Effector memory CD8-positive, alpha-beta T cell (primary cell): ENCODE data around the gene GNB1.
A peak's percentile ranks its signal among the peaks of the same experiment; 100 is the strongest.

ENCODE experiments used
- ATAC-seq: fragments of 150-1000 bp; cut with Tn5 transposase; replicated peaks from 2 replicates; pipeline ENCODE4 v1.10.0; 2021; ENCODE audit warnings: mild to moderate bottlenecking, moderate library complexity
- DNase-seq, 3 experiments: peaks; one replicate each; pipeline ENCODE4 v3.0.0; 2021
- H3K27ac Mint-ChIP-seq, 2 donors: one replicate each; pipeline ENCODE4 v1.8.0; 2022; ENCODE audit warnings: mild to moderate bottlenecking in 2 of 2, mixed read lengths in 2 of 2, moderate library complexity in 2 of 2
- H3K27me3 Mint-ChIP-seq, 2 donors: one replicate each; pipeline ENCODE4 v1.8.0; 2022; ENCODE audit warnings: mixed read lengths in 2 of 2
- H3K36me3 Mint-ChIP-seq: one replicate; pipeline ENCODE4 v1.8.0; 2022; ENCODE audit warnings: mild to moderate bottlenecking, moderate library complexity, mixed read lengths; ENCODE audit not compliant: insufficient read depth
- H3K4me1 Mint-ChIP-seq, 2 donors: one replicate each; pipeline ENCODE4 v1.8.0; 2022; ENCODE audit warnings: low read depth in 2 of 2, mixed read lengths in 2 of 2
- H3K4me3 Mint-ChIP-seq, 2 donors: one replicate each; pipeline ENCODE4 v1.8.0; 2022; ENCODE audit warnings: mild to moderate bottlenecking in 2 of 2, mixed read lengths in 2 of 2, moderate library complexity in 2 of 2
- H3K9me3 Mint-ChIP-seq, 2 donors: one replicate each; pipeline ENCODE4 v1.8.0; 2022; ENCODE audit warnings: mixed read lengths in 2 of 2

Gene GNB1

DNA sequence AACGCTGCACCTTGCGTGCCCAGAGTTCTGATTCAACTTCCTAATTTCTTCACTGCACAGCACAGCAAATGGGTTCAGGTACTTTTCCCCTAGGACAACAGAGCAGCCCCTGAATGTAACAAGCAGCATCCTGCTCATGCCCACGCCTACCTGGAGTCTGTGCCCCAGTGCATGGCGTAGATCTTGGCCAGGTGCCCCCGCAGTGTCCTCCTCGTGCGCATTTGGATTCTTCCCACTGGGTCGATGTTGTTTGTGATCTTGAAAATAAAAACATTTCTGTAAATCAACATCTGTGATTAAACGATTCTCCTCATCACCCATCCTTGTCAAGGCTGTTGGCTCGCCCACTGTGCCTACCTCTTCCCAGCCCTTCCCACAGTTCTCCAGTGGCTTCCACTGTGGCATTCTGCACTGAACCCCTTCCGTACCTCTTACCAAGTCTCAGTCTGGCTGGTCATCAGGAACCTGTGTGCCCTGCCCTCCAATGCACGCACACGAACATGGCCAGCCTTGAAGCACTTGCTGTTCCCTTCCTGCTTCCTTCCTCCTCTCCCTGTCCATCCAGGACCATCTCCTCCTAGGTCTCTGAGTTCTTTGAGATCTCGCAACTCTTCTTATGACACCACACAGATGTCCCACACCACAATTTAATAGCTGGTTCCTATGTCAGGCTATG lies 75.1 kb downstream of the GNB1 start:
- H3K27me3 Mint-ChIP-seq = no peaks in the 10 kb centered on the region

DNA sequence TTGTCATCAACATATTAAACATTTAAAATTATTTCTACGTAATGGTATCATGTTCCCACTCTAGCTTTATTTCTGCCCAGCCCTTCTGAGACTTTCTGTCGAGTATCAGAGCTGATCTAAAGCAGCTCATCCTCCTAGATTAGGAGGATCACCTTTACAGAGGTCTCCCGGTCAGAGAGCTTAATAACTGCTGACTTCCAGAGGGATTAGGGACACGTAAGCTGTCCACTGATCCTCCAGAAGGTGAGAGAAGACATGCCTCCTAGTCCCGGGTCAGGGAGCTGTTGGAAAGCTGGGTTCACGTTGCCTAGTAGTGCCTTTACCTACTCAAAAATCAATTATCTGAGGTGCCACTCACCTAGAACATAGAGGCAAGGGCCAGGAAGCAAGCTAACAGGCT lies 81.4 kb downstream of the GNB1 start:
- no peaks in the 10 kb centered on the region for H3K27me3 Mint-ChIP-seq
- H3K27ac Mint-ChIP-seq = no peak overlapping the region
- ATAC-seq = no peak
- H3K9me3 Mint-ChIP-seq = no peaks in the 10 kb centered on the region
- peaks cover under 1 to 8% of the 10 kb centered on the region in 2 donors for H3K4me1 Mint-ChIP-seq
- H3K4me3 Mint-ChIP-seq = no peak overlapping the region
- no peak for DNase-seq
- peaks cover 80% of the 10 kb centered on the region for H3K36me3 Mint-ChIP-seq

More for the DNA sequence above, 75.1 kb downstream of the GNB1 start:
- Mint-ChIP-seq H3K4me3 (no peak overlapping the region), H3K4me1 (peaks cover 5 to 13% of the 10 kb centered on the region in 2 donors), H3K27ac (peak overlapping the region; percentile 51 to 58), H3K36me3 (peaks cover 70% of the 10 kb centered on the region), H3K9me3 (no peaks in the 10 kb centered on the region)
- no peak for DNase-seq
- no peak for ATAC-seq

DNA sequence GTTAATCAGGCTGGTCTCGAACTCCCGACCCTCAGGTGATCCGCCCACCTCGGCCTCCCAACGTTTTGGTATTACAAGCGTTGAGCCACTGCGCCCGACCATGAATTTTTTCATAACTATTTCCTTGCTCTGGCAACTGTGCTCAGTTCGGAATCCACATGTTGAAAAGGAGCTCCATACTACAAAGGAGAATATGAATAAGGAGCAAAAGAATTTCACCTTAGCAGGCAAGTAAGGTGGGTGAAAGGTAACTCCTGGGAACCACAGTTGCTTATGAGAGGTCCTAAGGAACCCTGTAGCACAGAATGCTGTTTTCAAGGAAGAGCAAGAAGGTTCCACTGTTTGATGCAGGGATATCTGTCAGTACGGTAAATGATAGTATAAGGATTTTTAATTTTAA lies 82.7 kb downstream of the GNB1 start:
- DNase-seq (no peak), ATAC-seq (no peak)
- Mint-ChIP-seq H3K27ac (peak overlapping the region in 1 of 2 donors; percentile 55), H3K27me3 (no peaks in the 10 kb centered on the region), H3K9me3 (no peaks in the 10 kb centered on the region), H3K4me1 (peaks cover 3 to 10% of the 10 kb centered on the region in 2 donors), H3K36me3 (peaks cover 82% of the 10 kb centered on the region), H3K4me3 (no peak overlapping the region)

DNA sequence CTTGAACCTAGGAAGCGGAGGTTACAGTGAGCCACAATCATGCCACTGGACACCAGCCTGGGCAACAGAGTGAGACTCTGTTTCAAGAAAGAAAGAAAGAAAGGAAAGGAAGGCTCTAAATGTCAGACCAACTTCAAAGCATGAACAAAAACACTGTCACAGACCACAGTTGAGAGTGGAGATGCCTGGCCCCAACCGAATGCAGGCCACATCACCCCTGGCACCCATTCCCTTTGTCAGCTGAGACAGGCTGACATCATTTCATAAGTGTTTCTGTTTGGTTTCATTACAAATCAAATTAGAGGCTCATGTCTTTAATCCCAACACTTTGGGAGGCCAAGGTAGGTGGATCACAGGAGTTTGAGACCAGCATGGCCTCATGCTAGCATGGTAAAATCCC lies 84.0 kb downstream of the GNB1 start:
- peaks cover 3 to 13% of the 10 kb centered on the region in 2 donors for H3K4me1 Mint-ChIP-seq
- H3K4me3 Mint-ChIP-seq = no peak overlapping the region
- peak overlapping the region in 1 of 2 donors; percentile 54 for H3K27ac Mint-ChIP-seq
- DNase-seq (no peak), ATAC-seq (no peak)
- no peaks in the 10 kb centered on the region for H3K9me3 Mint-ChIP-seq
- H3K27me3 Mint-ChIP-seq = no peaks in the 10 kb centered on the region
- peaks cover 86% of the 10 kb centered on the region for H3K36me3 Mint-ChIP-seq

DNA sequence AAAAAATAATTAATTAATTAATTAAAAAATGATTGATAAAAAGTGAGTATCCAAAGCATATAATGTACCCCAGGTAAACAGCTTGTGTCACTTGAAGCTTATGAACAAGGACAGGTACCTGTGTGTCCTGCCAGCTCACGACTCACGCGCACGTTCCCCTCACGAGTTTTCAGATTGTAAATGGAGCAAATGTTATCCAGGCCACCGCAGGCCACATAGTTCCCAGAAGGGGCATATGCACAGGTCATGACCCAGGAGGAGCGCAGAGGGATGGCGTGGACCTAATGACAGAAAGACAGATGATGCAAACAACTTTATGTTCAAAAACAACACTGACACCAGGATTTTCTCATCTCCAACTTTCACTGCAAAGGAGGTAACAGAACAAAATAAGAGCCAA lies 86.6 kb downstream of the GNB1 start:
- Mint-ChIP-seq H3K27ac (no peak overlapping the region), H3K4me3 (no peak overlapping the region), H3K36me3 (peaks cover 98% of the 10 kb centered on the region), H3K9me3 (no peaks in the 10 kb centered on the region), H3K27me3 (no peaks in the 10 kb centered on the region), H3K4me1 (peaks cover 3 to 22% of the 10 kb centered on the region in 2 donors)
- ATAC-seq = no peak
- DNase-seq = no peak

DNA sequence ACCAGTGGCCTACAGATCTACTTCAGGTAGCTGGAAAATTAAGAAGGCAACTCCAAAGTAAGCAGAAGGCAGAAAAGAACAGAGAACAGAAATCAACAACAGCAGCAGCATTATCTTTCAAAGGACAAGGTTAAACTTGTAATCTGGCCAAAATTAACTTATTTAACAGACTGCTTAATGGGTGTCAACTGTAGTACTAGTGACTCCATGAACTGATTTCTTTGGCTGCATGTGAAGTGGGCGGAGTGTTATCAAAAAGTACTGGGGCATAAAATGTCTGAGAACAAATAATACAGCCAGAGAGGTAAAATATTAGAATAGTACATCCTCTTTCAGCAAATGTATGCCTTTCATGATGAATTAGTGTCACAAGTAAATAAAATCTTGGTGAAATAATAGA lies 88.0 kb downstream of the GNB1 start:
- Mint-ChIP-seq H3K4me3 (no peak overlapping the region), H3K27ac (peak overlapping the region; percentile 35 to 83), H3K36me3 (peaks cover 100% of the 10 kb centered on the region), H3K9me3 (no peaks in the 10 kb centered on the region), H3K4me1 (peaks cover 4 to 23% of the 10 kb centered on the region in 2 donors), H3K27me3 (no peaks in the 10 kb centered on the region)
- no peak for DNase-seq
- no peak for ATAC-seq

DNA sequence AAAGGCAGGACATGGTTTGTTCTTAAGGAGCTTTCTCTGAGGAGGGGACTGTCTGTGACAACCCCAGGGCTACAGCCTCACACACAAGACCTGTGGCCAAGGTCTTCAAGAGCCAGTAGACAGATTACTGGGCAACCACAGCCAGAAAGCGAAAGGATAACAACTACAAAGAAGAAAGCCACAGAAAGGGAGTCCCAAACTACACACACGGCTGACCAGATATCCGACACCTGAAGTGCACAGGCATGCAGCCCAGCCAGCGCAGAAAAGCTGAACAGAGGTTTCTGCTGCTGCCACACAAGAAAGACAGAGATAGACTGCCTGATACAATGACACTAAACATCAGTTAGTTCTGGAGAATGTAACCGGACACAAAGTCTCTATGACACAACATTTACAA lies 91.2 kb downstream of the GNB1 start:
- Mint-ChIP-seq H3K36me3 (peaks cover 91% of the 10 kb centered on the region), H3K9me3 (no peaks in the 10 kb centered on the region), H3K27me3 (no peaks in the 10 kb centered on the region), H3K4me3 (no peak overlapping the region), H3K27ac (peak overlapping the region in 1 of 2 donors; percentile 49), H3K4me1 (peaks cover 17 to 31% of the 10 kb centered on the region in 2 donors)
- ATAC-seq (no peak), DNase-seq (no peak)

DNA sequence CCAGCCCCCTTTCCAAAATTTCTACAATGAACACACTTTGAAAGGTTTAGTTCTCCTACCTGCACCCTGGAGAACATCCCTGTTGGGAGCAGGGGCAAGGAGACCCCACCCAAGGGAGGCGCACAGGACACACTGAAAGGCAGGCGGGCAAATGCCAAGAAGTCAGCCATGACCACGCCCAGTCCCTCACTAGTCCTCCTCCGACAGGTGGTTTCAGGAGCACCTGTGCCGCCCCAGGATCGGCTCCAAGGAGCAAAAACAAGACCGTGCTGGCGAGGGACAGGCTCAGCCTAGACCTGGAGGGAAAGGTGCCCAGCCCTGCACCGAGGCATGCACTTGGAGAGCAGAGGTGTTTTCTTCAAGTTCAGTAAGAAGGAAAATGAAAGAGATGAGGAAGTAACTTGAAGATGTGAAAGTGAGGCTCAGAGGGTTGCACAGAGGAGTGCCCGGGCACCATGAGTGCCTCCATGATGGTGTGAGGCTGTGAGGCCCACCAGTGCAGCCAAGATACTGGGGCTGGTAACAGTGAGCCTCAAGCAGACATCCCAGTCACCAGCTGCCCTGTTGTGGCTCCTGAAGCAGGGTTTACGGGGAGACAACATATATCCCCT lies 93.1 kb downstream of the GNB1 start:
- peaks cover 91% of the 10 kb centered on the region for H3K36me3 Mint-ChIP-seq
- ATAC-seq (no peak), DNase-seq (no peak)
- H3K9me3 Mint-ChIP-seq = no peaks in the 10 kb centered on the region
- no peaks in the 10 kb centered on the region for H3K27me3 Mint-ChIP-seq
- peaks cover 21 to 32% of the 10 kb centered on the region in 2 donors for H3K4me1 Mint-ChIP-seq
- H3K4me3 Mint-ChIP-seq = no peak overlapping the region
- H3K27ac Mint-ChIP-seq = peak overlapping the region in 1 of 2 donors; percentile 90

DNA sequence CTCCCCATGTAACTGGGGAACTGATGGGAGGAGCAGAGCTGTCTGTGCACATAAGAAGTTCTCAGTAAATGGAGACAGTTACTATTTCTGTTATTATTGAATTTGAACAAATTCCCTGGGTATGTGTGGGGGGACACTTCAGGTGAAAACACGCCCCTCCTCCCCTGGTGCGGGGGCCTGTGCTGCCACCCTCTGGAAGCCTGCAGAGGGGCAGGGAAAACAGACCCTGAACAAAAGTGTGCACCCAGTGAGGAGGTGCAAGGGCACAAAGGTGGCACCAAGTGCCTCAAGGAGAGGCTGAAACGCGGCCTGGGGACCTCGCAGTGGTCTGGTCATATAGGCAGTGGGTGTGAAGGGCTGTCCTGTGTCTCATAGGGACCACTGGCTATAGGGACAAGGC lies 94.4 kb downstream of the GNB1 start:
- Mint-ChIP-seq H3K36me3 (peaks cover 91% of the 10 kb centered on the region), H3K27me3 (no peaks in the 10 kb centered on the region), H3K4me1 (peaks cover 21% of the 10 kb centered on the region in 2 donors), H3K4me3 (no peak overlapping the region), H3K9me3 (no peaks in the 10 kb centered on the region), H3K27ac (peak overlapping the region; percentile 50 to 87)
- ATAC-seq (peak; percentile 49), DNase-seq (peak in 1 of 3 experiments; percentile 20)

DNA sequence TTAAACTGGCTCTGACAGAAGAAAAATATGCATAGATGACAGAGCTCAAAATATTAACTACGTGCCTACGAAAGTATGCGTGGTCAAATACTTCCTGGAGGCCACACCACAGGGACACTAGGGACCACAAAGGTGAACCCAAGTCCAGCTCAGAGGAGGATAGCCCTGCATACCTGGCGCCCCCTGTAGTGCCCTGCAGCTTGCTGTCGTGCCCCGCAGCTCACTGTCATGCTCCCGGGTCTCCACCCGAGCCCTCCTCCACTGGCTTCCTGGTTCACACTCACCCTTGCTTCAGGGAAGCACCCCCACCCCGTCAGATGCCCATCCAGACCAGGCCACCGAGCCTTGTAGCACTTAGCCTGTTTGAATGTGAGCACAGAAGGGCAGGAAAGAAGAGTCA lies 95.9 kb downstream of the GNB1 start:
- Mint-ChIP-seq H3K9me3 (no peaks in the 10 kb centered on the region), H3K4me1 (peaks cover 16 to 21% of the 10 kb centered on the region in 2 donors), H3K27ac (peak overlapping the region in 1 of 2 donors; percentile 87), H3K36me3 (peaks cover 91% of the 10 kb centered on the region), H3K27me3 (no peaks in the 10 kb centered on the region), H3K4me3 (no peak overlapping the region)
- DNase-seq = no peak
- ATAC-seq = no peak

DNA sequence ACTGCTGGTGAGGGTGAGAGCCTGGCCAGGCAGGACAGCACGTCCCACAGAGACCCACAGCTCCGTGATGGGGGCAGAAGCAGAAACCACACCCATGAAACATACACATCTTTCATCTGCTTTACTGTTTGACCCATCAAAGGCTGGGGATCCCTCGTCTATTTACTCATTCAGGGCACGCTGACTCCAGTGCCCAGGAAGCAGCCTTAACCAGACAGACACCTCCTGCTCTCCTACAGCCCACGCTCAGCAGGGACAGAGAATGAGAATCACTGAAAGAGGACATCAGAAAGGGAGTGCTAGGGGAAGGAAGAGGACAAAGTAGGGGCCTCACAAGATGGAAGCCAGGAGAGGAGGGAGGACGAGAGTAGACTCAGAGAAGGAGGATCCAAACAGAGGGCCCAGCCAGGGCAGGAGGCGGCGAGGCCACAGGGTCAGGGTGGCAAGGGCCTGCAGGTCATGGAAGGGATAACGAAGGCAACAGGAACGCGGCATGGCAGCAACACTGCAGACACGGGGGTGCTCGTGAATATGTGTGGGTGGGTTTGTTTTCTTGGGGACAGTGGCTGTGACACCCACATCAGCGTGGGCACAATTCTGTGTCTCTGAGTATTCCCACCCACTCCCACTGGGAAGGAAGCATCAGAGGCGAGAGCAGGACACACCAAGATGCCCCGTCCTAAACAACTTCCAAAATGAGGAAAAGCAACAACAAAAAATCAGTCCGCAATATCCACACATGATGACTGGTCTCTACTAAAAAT lies 97.2 kb downstream of the GNB1 start:
- no peak for ATAC-seq
- no peaks in the 10 kb centered on the region for H3K9me3 Mint-ChIP-seq

DNA sequence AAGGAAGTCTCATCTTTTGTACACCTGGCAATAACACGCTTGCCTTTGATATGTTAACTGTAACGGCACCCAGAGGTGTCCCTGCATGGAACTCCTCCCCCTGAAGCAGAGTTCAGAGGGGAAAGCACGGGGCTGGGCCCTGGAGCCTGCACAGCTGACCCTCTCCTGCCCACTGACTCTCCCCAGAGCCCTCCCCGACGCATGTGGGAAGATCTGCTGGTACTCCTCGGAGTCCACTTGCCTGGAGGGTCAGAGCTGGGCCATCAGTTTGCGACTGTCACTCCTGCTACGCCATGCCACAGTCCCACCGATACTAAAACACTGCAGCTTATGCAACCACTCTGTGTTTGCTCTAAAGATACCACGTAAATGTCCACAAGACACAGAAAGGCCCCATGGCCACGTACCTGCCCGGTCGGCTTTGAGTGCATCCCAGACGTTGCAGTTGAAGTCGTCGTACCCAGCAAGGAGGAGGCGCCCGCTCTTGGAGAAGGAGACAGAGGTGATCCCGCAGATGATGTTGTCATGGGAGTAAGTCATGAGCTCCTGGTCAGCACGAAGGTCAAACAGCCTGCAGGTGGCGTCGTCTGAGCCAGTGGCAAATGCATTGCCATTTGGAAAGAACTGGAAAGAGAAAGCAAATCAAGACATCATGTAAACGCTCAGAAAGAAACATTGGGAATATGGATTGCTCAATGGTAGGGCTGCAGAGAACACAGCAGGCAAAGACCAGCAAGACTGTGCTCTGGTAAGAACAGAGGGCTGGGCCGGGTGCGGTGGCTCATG lies 102.0 kb downstream of the GNB1 start:
- H3K4me3 Mint-ChIP-seq = no peak overlapping the region
- no peaks in the 10 kb centered on the region for H3K9me3 Mint-ChIP-seq
- H3K36me3 Mint-ChIP-seq = peaks cover 96% of the 10 kb centered on the region
- peaks cover 11 to 12% of the 10 kb centered on the region in 2 donors for H3K4me1 Mint-ChIP-seq
- H3K27ac Mint-ChIP-seq = peak overlapping the region; percentile 54 to 87
- no peaks in the 10 kb centered on the region for H3K27me3 Mint-ChIP-seq
- no peak for ATAC-seq
- no peak for DNase-seq

More for the DNA sequence above, 97.2 kb downstream of the GNB1 start:
- Mint-ChIP-seq H3K27ac (peak overlapping the region; percentile 56 to 79), H3K36me3 (peaks cover 91% of the 10 kb centered on the region), H3K4me1 (peaks cover 16 to 24% of the 10 kb centered on the region in 2 donors), H3K27me3 (no peaks in the 10 kb centered on the region), H3K4me3 (no peak overlapping the region)
- no peak for DNase-seq

DNA sequence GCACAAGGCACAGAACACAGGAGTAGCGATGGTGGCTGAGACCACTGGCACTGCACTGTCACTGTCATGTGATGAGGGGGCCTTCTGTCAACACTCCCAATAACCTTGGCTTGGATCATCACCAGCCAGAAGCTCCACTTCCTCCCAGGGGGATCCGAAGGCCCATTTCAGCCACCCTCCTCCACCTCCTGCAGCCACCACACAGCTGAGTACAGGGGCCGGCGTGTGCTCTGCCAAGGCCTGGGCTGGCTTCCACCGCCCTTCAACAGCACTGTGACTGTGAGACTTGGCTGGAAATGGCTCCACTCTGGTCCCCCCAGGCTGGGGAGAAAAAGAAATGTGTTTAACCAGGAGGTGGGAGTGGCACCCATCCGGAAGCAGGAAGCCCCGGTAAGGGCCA lies 102.8 kb downstream of the GNB1 start:
- peaks cover 96% of the 10 kb centered on the region for H3K36me3 Mint-ChIP-seq
- peaks cover 10 to 11% of the 10 kb centered on the region in 2 donors for H3K4me1 Mint-ChIP-seq
- ATAC-seq (no peak), DNase-seq (no peak)
- no peaks in the 10 kb centered on the region for H3K27me3 Mint-ChIP-seq
- peak overlapping the region in 1 of 2 donors; percentile 63 for H3K27ac Mint-ChIP-seq
- H3K4me3 Mint-ChIP-seq = no peak overlapping the region
- H3K9me3 Mint-ChIP-seq = no peaks in the 10 kb centered on the region
